K562 (cell line): ENCODE results near the gene RANBP3. TPM values are rescaled to one million over a fixed set of nuclear protein-coding genes. Genes with fewer than 3 reads are reported as not detected.

ENCODE experiments used
- ATAC-seq: fragments of 200-7000 bp; cut with Tn5 transposase; 3 replicates; pipeline ENCODE4 v1.9.1; 2020; ENCODE audit warnings: moderate library complexity
- BruUV-seq: library from RNA; stranded (reverse); fragments of 400-500 nt; replicated peaks from 2 replicates; lab custom pipeline; 2021; lab: Mats Ljungman, UMichigan
- CTCF ChIA-PET: fragments of 300-600 bp; formaldehyde crosslinking; extraction: SDS; loops from one replicate; lab custom pipeline; 2021; ENCODE audit warnings: low intra/inter-chr PET ratio; lab: Yijun Ruan, JAX
- POLR2A ChIA-PET: fragments of 300-600, 350-650 bp; sonication (Branson Sonifier 250); formaldehyde crosslinking; extraction: SDS; loops from one replicate; lab custom pipeline; 2021; ENCODE audit warnings: antibody characterized with exemption, inconsistent platforms; lab: Yijun Ruan, JAX
- DNase-seq, 4 experiments: peaks; one replicate each; pipeline versions ENCODE4 v3.0.0 to v3.0.0-alpha.2; 2011 to 2018; ENCODE audit warnings: low spot score in 3 of 4, mixed read lengths in 3 of 4; ENCODE audit errors: extremely low read depth in 1 of 4
- FAIRE-seq: peaks from 2 replicates; lab custom pipeline; 2011; peaks lifted over from hg19 to GRCh38; lab: Jason Lieb, UNC
- H2AFZ ChIP-seq: 2 replicates; pipeline ENCODE4 v1.6.0; 2011; ENCODE audit warnings: low read depth, low read length, control low read depth, inconsistent platforms
- H3K27ac ChIP-seq: fragments of 200-600 bp; 3 replicates; pipeline ENCODE4 v1.8.0; 2011; ENCODE audit warnings: low read depth, mild to moderate bottlenecking, control low read depth, inconsistent platforms, low read length, moderate library complexity, mixed read lengths; ENCODE audit errors: extremely low read depth
- H3K27me3 ChIP-seq, 2 experiments: fragments of 300-600 bp in 1 of 2; 2 replicates in 1 of 2; 3 replicates in 1 of 2; pipeline versions ENCODE4 v1.6.0 to v1.8.0; 2011; ENCODE audit warnings: inconsistent platforms in 2 of 2, low read length in 2 of 2, mild to moderate bottlenecking in 1 of 2, mixed read lengths in 1 of 2, moderate library complexity in 1 of 2; ENCODE audit not compliant: control insufficient read depth in 2 of 2, insufficient read depth in 2 of 2
- H3K36me3 ChIP-seq: fragments of 300-600 bp; 3 replicates; pipeline ENCODE4 v1.8.0; 2011; ENCODE audit warnings: mild to moderate bottlenecking, low read length, inconsistent platforms; ENCODE audit not compliant: control insufficient read depth, insufficient read depth
- H3K4me1 ChIP-seq, 2 experiments: fragments of 200-600 bp in 1 of 2; replicated peaks in 1 of 2; 2 replicates in 1 of 2; 3 replicates in 1 of 2; pipeline versions ENCODE4 v1.5.1 to v1.8.0; 2011; ENCODE audit warnings: inconsistent platforms in 2 of 2, low read length in 2 of 2, mild to moderate bottlenecking in 1 of 2, mixed read lengths in 1 of 2, moderate library complexity in 1 of 2; ENCODE audit not compliant: control insufficient read depth in 2 of 2, insufficient read depth in 2 of 2
- H3K4me2 ChIP-seq: 2 replicates; pipeline ENCODE4 v1.6.1; 2011; ENCODE audit warnings: low read length, control low read depth, inconsistent platforms, mixed read lengths; ENCODE audit not compliant: insufficient read depth
- H3K4me3 ChIP-seq: fragments of 200-600 bp; sonication (generic), shearing (Covaris generic); 2 replicates; pipeline ENCODE4 v1.5.1; 2016; ENCODE audit warnings: control low read depth, inconsistent platforms
- H3K79me2 ChIP-seq: fragments of 200-600 bp; 3 replicates; pipeline ENCODE4 v1.8.0; 2011; ENCODE audit warnings: low read length, inconsistent platforms; ENCODE audit not compliant: control insufficient read depth, insufficient read depth
- H3K9ac ChIP-seq, 2 experiments: 2 replicates each; pipeline versions ENCODE4 v1.6.0 to v1.6.1; 2011; ENCODE audit warnings: low read depth in 2 of 2, low read length in 2 of 2, control low read depth in 1 of 2, inconsistent platforms in 1 of 2, mild to moderate bottlenecking in 1 of 2, mixed read lengths in 1 of 2; ENCODE audit not compliant: insufficient read depth in 1 of 2
- H3K9me1 ChIP-seq: one replicate; pipeline ENCODE4 v1.6.0; 2011; ENCODE audit warnings: inconsistent platforms, mild to moderate bottlenecking, low read length, moderate library complexity; ENCODE audit not compliant: control insufficient read depth, insufficient read depth
- H3K9me3 ChIP-seq: replicated peaks from 2 replicates; pipeline ENCODE4 v1.5.1; 2011; ENCODE audit warnings: low read depth, low read length, inconsistent platforms; ENCODE audit not compliant: control insufficient read depth, insufficient read depth
- H4K20me1 ChIP-seq: replicated peaks from 2 replicates; pipeline ENCODE4 v1.6.1; 2011; ENCODE audit warnings: low read length, inconsistent platforms, mixed read lengths; ENCODE audit not compliant: control insufficient read depth, insufficient read depth
- POLR2G ChIP-seq: fragments of 200-400 bp; formaldehyde crosslinking; IDR thresholded peaks from 2 replicates; pipeline ENCODE4 v1.6.1; 2017; ENCODE audit warnings: low read depth, mild to moderate bottlenecking, antibody characterized with exemption, low read length, moderate library complexity
- ZNF133 ChIP-seq: fragments of 250-450 bp; sonication (Bioruptor Pico); IDR thresholded peaks from 2 replicates; pipeline ENCODE4 v1.4.0; 2020; ENCODE audit warnings: mild to moderate bottlenecking
- ZNF79 ChIP-seq: fragments of 250-450 bp; sonication (Bioruptor Pico); IDR thresholded peaks from 2 replicates; pipeline ENCODE4 v1.4.0; 2020; ENCODE audit warnings: low read depth, mild to moderate bottlenecking, moderate library complexity
- WGBS: fragments of 100-300 bp; shearing (Covaris generic); methylation state at CpG from one replicate; pipeline ENCODE4 v1.1.6; 2016; ENCODE audit warnings: low coverage, mixed read lengths; ENCODE audit not compliant: insufficient coverage; ENCODE audit errors: missing lambda C conversion rate; 5-methylcytosine and 5-hydroxymethylcytosine counted together
- in situ Hi-C: fragments of 300-500 bp; cut with MboI; formaldehyde crosslinking; loops from 4 replicates; pipeline ENCODE4 v1.15.0; 2018; ENCODE audit warnings: inconsistent platforms, mixed read lengths
- intact Hi-C: fragments of 100-400 bp; cut with micrococcal nuclease; formaldehyde crosslinking; loops from 2 replicates; pipeline ENCODE4 v1.14.2; 2022
- polyA plus RNA-seq, 8 experiments: library from polyadenylated mRNA; depleted of rRNA in 4 of 8; stranded (reverse) in 5 of 8; unstranded in 3 of 8; fragments of >200 nt; fragmentation: Nextera tagmentation in 2 of 8; fragmentation: Illumina TruSeq in 1 of 8; extraction: Ambion mirVana in 2 of 8; extraction: Trizol in 1 of 8; gene quantifications; 2 replicates each; pipeline versions ENCODE4 v1.2.1 to v1.2.3, GENCODE V29; 2011 to 2014; ENCODE audit warnings: inconsistent platforms in 1 of 8, missing spikeins in 1 of 8
- total RNA-seq, 7 experiments: library from RNA; depleted of rRNA in 6 of 7; stranded (reverse); fragments of >200 nt in 6 of 7; fragmentation: Illumina TruSeq in 2 of 7; extraction: Trizol in 2 of 7; gene quantifications; 2 replicates each; pipeline versions ENCODE4 v1.2.1 to v1.2.3, GENCODE V29; 2011 to 2021; ENCODE audit warnings: low replicate concordance in 1 of 7

The RANBP3 gene
- total and polyA plus RNA-seq, 9 of the 15 experiments (the other 6 are each of a cell fraction or from before 2014, with no cell fraction given) = 0.90 to 95.1 (median 63.2) TPM

DNA sequence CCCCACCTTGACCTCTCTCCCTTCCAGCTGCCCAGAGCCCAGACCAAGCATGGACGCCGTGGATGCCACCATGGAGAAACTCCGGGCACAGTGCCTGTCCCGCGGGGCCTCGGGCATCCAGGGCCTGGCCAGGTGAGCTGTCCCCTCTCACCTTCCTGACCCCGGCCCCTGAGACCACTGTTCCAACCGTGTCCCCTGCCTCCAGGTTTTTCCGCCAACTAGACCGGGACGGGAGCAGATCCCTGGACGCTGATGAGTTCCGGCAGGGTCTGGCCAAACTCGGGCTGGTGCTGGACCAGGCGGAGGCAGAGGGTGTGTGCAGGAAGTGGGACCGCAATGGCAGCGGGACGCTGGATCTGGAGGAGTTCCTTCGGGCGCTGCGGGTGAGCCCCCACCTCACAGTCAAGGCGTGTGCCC is 63.6 kb downstream of the RANBP3 start:
- ChIA-PET CTCF (no interaction called here), POLR2A (interaction anchor here (0.6 kb wide), 1 partner anchor 20 kb away, joined by 4 read pairs; no protein-coding TSS in a partner anchor)
- Histone ChIP-seq H3K4me3 (no peak overlapping the region), H3K9me1 (no peaks in the 10 kb centered on the region), H3K9ac (no peak overlapping the region; a peak in 1 of 4 replicates), H3K79me2 (no peaks in the 10 kb centered on the region), H3K27me3 (no peaks in the 10 kb centered on the region), H3K4me1 (peaks cover 0 to 15% of the 10 kb centered on the region in 2 experiments; a peak in 2 of 5 replicates), H3K27ac (no peak overlapping the region), H3K4me2 (no peak overlapping the region), H3K36me3 (peaks cover 48% of the 10 kb centered on the region; the same call in 1 of the 3 replicates), H3K9me3 (no peaks in the 10 kb centered on the region), H4K20me1 (no peaks in the 10 kb centered on the region), H2AFZ (no peak overlapping the region)
- TF ChIP-seq ZNF79 (no peak), POLR2G (peak; percentile 33)
- no peak for ATAC-seq
- BruUV-seq = no TSS peak
- intact Hi-C loops (no loop called here), in situ Hi-C loops (no loop called here)
- no peak for DNase-seq
- 94% methylated on average over 13 of the region's 22 CpGs for WGBS
- FAIRE-seq = no peak

GRCh38 chr19:5913739-5914357 is 64.1 kb downstream of the RANBP3 start, which contains the start of gene CAPS:
CAPS (plus strand) TSS chr19:5914254; CDS start chr19:5914407, 153 bp downstream.
- no peaks in the 10 kb centered on the region for H4K20me1 ChIP-seq
- no peak for TF ChIP-seq ZNF133
- WGBS = 82% methylated on average over 7 of the region's 10 CpGs
- BruUV-seq = no TSS peak
- H3K4me2 ChIP-seq = no peak within 1 kb of the TSS
- in situ Hi-C loops (no loop called here), intact Hi-C loops (no loop called here)
- no peak within 1 kb of the TSS for H3K27ac ChIP-seq
- no peaks in the 10 kb centered on the region for H3K79me2 ChIP-seq
- no peak within 1 kb of the TSS for H2AFZ ChIP-seq
- H3K27me3 ChIP-seq = no peaks in the 10 kb centered on the region
- H3K4me1 ChIP-seq = peaks cover 0 to 17% of the 10 kb centered on the region in 2 experiments; a peak in 2 of 5 replicates
- POLR2A ChIA-PET = interaction anchor here (0.6 to 0.7 kb wide), 2 partner anchors 20 to 1870 kb away, joined by 4 read pairs; no protein-coding TSS in a partner anchor
- CTCF ChIA-PET = no interaction called here
- peak within 1 kb of the TSS in 1 of 2 experiments; percentile 1; a peak in 1 of 4 replicates for H3K9ac ChIP-seq
- no peaks in the 10 kb centered on the region for H3K9me1 ChIP-seq
- H3K9me3 ChIP-seq = no peaks in the 10 kb centered on the region
- no peak for FAIRE-seq
- no peak within 1 kb of the TSS for H3K4me3 ChIP-seq
- H3K36me3 ChIP-seq = peaks cover 43% of the 10 kb centered on the region; the same call in 1 of the 3 replicates
- ATAC-seq = no peak
- no peak for DNase-seq
